Measurements from ENCODE around the gene TUBA4A. TPM values are rescaled to one million over a fixed set of nuclear protein-coding genes. Genes with fewer than 3 reads are reported as not detected.

The TUBA4A gene
- total and polyA plus RNA-seq, 9 of the 15 experiments (the other 6 are each of a cell fraction or from before 2014, with no cell fraction given): 25.1 to 174 (median 42.4) TPM

- TF ChIP-seq, protein P1, sequence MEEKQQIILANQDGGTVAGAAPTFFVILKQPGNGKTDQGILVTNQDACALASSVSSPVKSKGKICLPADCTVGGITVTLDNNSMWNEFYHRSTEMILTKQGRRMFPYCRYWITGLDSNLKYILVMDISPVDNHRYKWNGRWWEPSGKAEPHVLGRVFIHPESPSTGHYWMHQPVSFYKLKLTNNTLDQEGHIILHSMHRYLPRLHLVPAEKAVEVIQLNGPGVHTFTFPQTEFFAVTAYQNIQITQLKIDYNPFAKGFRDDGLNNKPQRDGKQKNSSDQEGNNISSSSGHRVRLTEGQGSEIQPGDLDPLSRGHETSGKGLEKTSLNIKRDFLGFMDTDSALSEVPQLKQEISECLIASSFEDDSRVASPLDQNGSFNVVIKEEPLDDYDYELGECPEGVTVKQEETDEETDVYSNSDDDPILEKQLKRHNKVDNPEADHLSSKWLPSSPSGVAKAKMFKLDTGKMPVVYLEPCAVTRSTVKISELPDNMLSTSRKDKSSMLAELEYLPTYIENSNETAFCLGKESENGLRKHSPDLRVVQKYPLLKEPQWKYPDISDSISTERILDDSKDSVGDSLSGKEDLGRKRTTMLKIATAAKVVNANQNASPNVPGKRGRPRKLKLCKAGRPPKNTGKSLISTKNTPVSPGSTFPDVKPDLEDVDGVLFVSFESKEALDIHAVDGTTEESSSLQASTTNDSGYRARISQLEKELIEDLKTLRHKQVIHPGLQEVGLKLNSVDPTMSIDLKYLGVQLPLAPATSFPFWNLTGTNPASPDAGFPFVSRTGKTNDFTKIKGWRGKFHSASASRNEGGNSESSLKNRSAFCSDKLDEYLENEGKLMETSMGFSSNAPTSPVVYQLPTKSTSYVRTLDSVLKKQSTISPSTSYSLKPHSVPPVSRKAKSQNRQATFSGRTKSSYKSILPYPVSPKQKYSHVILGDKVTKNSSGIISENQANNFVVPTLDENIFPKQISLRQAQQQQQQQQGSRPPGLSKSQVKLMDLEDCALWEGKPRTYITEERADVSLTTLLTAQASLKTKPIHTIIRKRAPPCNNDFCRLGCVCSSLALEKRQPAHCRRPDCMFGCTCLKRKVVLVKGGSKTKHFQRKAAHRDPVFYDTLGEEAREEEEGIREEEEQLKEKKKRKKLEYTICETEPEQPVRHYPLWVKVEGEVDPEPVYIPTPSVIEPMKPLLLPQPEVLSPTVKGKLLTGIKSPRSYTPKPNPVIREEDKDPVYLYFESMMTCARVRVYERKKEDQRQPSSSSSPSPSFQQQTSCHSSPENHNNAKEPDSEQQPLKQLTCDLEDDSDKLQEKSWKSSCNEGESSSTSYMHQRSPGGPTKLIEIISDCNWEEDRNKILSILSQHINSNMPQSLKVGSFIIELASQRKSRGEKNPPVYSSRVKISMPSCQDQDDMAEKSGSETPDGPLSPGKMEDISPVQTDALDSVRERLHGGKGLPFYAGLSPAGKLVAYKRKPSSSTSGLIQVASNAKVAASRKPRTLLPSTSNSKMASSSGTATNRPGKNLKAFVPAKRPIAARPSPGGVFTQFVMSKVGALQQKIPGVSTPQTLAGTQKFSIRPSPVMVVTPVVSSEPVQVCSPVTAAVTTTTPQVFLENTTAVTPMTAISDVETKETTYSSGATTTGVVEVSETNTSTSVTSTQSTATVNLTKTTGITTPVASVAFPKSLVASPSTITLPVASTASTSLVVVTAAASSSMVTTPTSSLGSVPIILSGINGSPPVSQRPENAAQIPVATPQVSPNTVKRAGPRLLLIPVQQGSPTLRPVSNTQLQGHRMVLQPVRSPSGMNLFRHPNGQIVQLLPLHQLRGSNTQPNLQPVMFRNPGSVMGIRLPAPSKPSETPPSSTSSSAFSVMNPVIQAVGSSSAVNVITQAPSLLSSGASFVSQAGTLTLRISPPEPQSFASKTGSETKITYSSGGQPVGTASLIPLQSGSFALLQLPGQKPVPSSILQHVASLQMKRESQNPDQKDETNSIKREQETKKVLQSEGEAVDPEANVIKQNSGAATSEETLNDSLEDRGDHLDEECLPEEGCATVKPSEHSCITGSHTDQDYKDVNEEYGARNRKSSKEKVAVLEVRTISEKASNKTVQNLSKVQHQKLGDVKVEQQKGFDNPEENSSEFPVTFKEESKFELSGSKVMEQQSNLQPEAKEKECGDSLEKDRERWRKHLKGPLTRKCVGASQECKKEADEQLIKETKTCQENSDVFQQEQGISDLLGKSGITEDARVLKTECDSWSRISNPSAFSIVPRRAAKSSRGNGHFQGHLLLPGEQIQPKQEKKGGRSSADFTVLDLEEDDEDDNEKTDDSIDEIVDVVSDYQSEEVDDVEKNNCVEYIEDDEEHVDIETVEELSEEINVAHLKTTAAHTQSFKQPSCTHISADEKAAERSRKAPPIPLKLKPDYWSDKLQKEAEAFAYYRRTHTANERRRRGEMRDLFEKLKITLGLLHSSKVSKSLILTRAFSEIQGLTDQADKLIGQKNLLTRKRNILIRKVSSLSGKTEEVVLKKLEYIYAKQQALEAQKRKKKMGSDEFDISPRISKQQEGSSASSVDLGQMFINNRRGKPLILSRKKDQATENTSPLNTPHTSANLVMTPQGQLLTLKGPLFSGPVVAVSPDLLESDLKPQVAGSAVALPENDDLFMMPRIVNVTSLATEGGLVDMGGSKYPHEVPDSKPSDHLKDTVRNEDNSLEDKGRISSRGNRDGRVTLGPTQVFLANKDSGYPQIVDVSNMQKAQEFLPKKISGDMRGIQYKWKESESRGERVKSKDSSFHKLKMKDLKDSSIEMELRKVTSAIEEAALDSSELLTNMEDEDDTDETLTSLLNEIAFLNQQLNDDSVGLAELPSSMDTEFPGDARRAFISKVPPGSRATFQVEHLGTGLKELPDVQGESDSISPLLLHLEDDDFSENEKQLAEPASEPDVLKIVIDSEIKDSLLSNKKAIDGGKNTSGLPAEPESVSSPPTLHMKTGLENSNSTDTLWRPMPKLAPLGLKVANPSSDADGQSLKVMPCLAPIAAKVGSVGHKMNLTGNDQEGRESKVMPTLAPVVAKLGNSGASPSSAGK (IDR thresholded peaks at IDR 0.05): peak; percentile 89
- TF ChIP-seq GATAD2B (IDR thresholded peaks at IDR 0.05; ENCODE audit: borderline replicate concordance) (peak; percentile 68; the same call in 1 of the 2 replicates), THRB (CRISPR knock-in tag; conservative IDR thresholded peaks at IDR 0.05) (no peak), CCNT2 (IDR thresholded peaks at IDR 0.05; ENCODE audit: borderline replicate concordance, extremely low read depth, insufficient read length, low read depth, low read length) (peak; percentile 61), ZC3H4 (CRISPR knock-in tag; IDR thresholded peaks at IDR 0.05; ENCODE audit: borderline replicate concordance) (no peak), ZNF740 (CRISPR knock-in tag; IDR thresholded peaks at IDR 0.05) (peak; percentile 42; the same call in 1 of the 2 replicates), ZNF740 (tag; IDR thresholded peaks at IDR 0.05) (no peak), ID3 (CRISPR knock-in tag; IDR thresholded peaks at IDR 0.05) (no peak), ID3 (tag; IDR thresholded peaks at IDR 0.05) (no peak), GABPB2 (CRISPR knock-in tag; conservative IDR thresholded peaks at IDR 0.05) (0 out of 2 replicates have a peak, but pooled peaks have one; percentile 57), HNRNPL (IDR thresholded peaks at IDR 0.05; ENCODE audit: low read depth, low read length) (peak; percentile 48; the same call in 1 of the 2 replicates)
Measured at GRCh38 chr2:219218732-219219701, 34.7 kb downstream of the TUBA4A start, which contains the start of gene ABCB6 (continued).
